H9 (cell line): Measurements from ENCODE around the gene TMEM86A. TPM values are rescaled to one million over a fixed set of nuclear protein-coding genes. Genes with fewer than 3 reads are reported as not detected.

Source experiments
- DNase-seq: peaks from one replicate; pipeline ENCODE4 v3.0.0-alpha.2; 2017
- H2AFZ ChIP-seq: one replicate; pipeline ENCODE4 v1.6.1; 2013; ENCODE audit warnings: mild to moderate bottlenecking, low read length, control low read depth, moderate library complexity
- H2AK5ac ChIP-seq: 2 replicates; pipeline ENCODE4 v1.6.1; 2013; ENCODE audit warnings: low read length, control low read depth, mixed read lengths; ENCODE audit not compliant: insufficient read length
- H2BK120ac ChIP-seq: one replicate; pipeline ENCODE4 v1.6.1; 2013; ENCODE audit warnings: low read depth, mild to moderate bottlenecking, low read length, control low read depth, inconsistent platforms; ENCODE audit not compliant: poor library complexity, severe bottlenecking
- H2BK12ac ChIP-seq: 2 replicates; pipeline ENCODE4 v1.6.1; 2013; ENCODE audit warnings: low read length, control low read depth, mixed read lengths, low read depth; ENCODE audit not compliant: insufficient read length
- H2BK15ac ChIP-seq: 2 replicates; pipeline ENCODE4 v1.6.1; 2013; ENCODE audit warnings: low read depth, low read length, control low read depth
- H2BK20ac ChIP-seq: one replicate; pipeline ENCODE4 v1.6.1; 2013; ENCODE audit warnings: low read depth, mild to moderate bottlenecking, low read length, control low read depth, inconsistent platforms; ENCODE audit not compliant: poor library complexity, severe bottlenecking
- H2BK5ac ChIP-seq: 2 replicates; pipeline ENCODE4 v1.6.1; 2013; ENCODE audit warnings: low read length, control low read depth, mixed read lengths; ENCODE audit not compliant: insufficient read length
- H3K14ac ChIP-seq: 2 replicates; pipeline ENCODE4 v1.6.1; 2013; ENCODE audit warnings: low read length, control low read depth; ENCODE audit not compliant: insufficient read depth
- H3K18ac ChIP-seq: 2 replicates; pipeline ENCODE4 v1.6.1; 2013; ENCODE audit warnings: low read depth, mild to moderate bottlenecking, mixed read lengths, low read length, control low read depth; ENCODE audit not compliant: insufficient read length
- H3K23ac ChIP-seq: 2 replicates; pipeline ENCODE4 v1.6.1; 2013; ENCODE audit warnings: low read length, control low read depth, mixed read lengths, low read depth; ENCODE audit not compliant: insufficient read length
- H3K23me2 ChIP-seq: 2 replicates; pipeline ENCODE4 v1.6.1; 2013; ENCODE audit warnings: low read depth, mild to moderate bottlenecking, mixed read lengths, low read length, control low read depth; ENCODE audit not compliant: insufficient read length, poor library complexity, severe bottlenecking
- H3K27ac ChIP-seq: 2 replicates; pipeline ENCODE4 v1.5.1; 2013; ENCODE audit warnings: low read length, control low read depth, mixed read lengths, low read depth; ENCODE audit not compliant: insufficient read length
- H3K27me3 ChIP-seq: 2 replicates; pipeline ENCODE4 v1.6.1; 2013; ENCODE audit warnings: low read length, control low read depth, inconsistent platforms; ENCODE audit not compliant: insufficient read depth
- H3K4ac ChIP-seq: 2 replicates; pipeline ENCODE4 v1.6.1; 2013; ENCODE audit warnings: low read depth, mild to moderate bottlenecking, control low read depth, inconsistent platforms, low read length, moderate library complexity
- H3K4me1 ChIP-seq: 2 replicates; pipeline ENCODE4 v1.6.1; 2013; ENCODE audit warnings: low read length, control low read depth, inconsistent platforms; ENCODE audit not compliant: insufficient read depth
- H3K4me2 ChIP-seq: 2 replicates; pipeline ENCODE4 v1.6.1; 2013; ENCODE audit warnings: low read length, control low read depth, mixed read lengths; ENCODE audit not compliant: insufficient read length, insufficient read depth
- H3K56ac ChIP-seq: 2 replicates; pipeline ENCODE4 v1.6.1; 2013; ENCODE audit warnings: low read depth, mild to moderate bottlenecking, mixed read lengths, low read length, control low read depth; ENCODE audit not compliant: insufficient read length
- H3K79me1 ChIP-seq: 2 replicates; pipeline ENCODE4 v1.6.1; 2013; ENCODE audit warnings: low read depth, mild to moderate bottlenecking, moderate library complexity, low read length, control low read depth, inconsistent platforms; ENCODE audit not compliant: insufficient read depth, poor library complexity, severe bottlenecking
- H3K79me2 ChIP-seq: 2 replicates; pipeline ENCODE4 v1.6.1; 2013; ENCODE audit warnings: low read length, control low read depth, inconsistent platforms; ENCODE audit not compliant: insufficient read depth
- H3K9ac ChIP-seq: 2 replicates; pipeline ENCODE4 v1.6.1; 2013; ENCODE audit warnings: low read length, control low read depth, mixed read lengths; ENCODE audit not compliant: insufficient read length; ENCODE audit errors: extremely low read depth
- H3K9me3 ChIP-seq: one replicate; pipeline ENCODE4 v1.6.1; 2013; ENCODE audit warnings: low read depth, low read length, inconsistent platforms; ENCODE audit not compliant: control insufficient read depth
- H3T11ph ChIP-seq: one replicate; pipeline ENCODE4 v1.6.1; 2013; ENCODE audit warnings: mild to moderate bottlenecking, low read length, control low read depth, inconsistent platforms
- H4K20me1 ChIP-seq: one replicate; pipeline ENCODE4 v1.6.1; 2013; ENCODE audit not compliant: control insufficient read depth, insufficient read length, insufficient read depth
- H4K5ac ChIP-seq: 2 replicates; pipeline ENCODE4 v1.6.1; 2013; ENCODE audit warnings: low read depth, mild to moderate bottlenecking, mixed read lengths, low read length, control low read depth; ENCODE audit not compliant: insufficient read length
- H4K8ac ChIP-seq: replicated peaks from 2 replicates; pipeline ENCODE4 v1.6.1; 2013; ENCODE audit warnings: low read length, control low read depth, mixed read lengths, low read depth; ENCODE audit not compliant: insufficient read length
- H4K91ac ChIP-seq: 2 replicates; pipeline ENCODE4 v1.6.1; 2013; ENCODE audit warnings: low read depth, mild to moderate bottlenecking, moderate library complexity, mixed read lengths, low read length, control low read depth; ENCODE audit not compliant: insufficient read length
- H3K27ac Mint-ChIP-seq, 3 experiments: 2 replicates in 2 of 3; 3 replicates in 1 of 3; pipeline ENCODE4 v1.8.0; 2020 to 2021; ENCODE audit warnings: mixed read lengths in 3 of 3, mild to moderate bottlenecking in 1 of 3, moderate library complexity in 1 of 3
- H3K27me3 Mint-ChIP-seq: 2 replicates; pipeline ENCODE4 v1.8.0; 2021; ENCODE audit warnings: low read depth, mild to moderate bottlenecking, moderate library complexity, mixed read lengths
- H3K36me3 Mint-ChIP-seq, 3 experiments: 2 replicates in 2 of 3; 3 replicates in 1 of 3; pipeline ENCODE4 v1.8.0; 2020 to 2021; ENCODE audit warnings: low read depth in 3 of 3, mixed read lengths in 3 of 3; ENCODE audit not compliant: insufficient read depth in 1 of 3
- H3K4me1 Mint-ChIP-seq, 2 experiments: 2 replicates each; pipeline ENCODE4 v1.8.0; 2020; ENCODE audit warnings: mixed read lengths in 2 of 2
- H3K4me3 Mint-ChIP-seq, 2 experiments: 2 replicates in 1 of 2; 3 replicates in 1 of 2; pipeline ENCODE4 v1.8.0; 2020 to 2021; ENCODE audit warnings: mild to moderate bottlenecking in 2 of 2, mixed read lengths in 2 of 2, moderate library complexity in 1 of 2
- H3K9me3 Mint-ChIP-seq, 2 experiments: 2 replicates in 1 of 2; 3 replicates in 1 of 2; pipeline ENCODE4 v1.8.0; 2020; ENCODE audit warnings: mild to moderate bottlenecking in 2 of 2, mixed read lengths in 2 of 2, moderate library complexity in 1 of 2
- WGBS: extraction: QIAGEN DNeasy Blood & Tissue Kit; methylation state at CpG from one replicate; pipeline ENCODE4 v1.1.7; 2013; ENCODE audit warnings: missing lambda C conversion rate, low lambda C conversion rate, mixed read lengths; ENCODE audit not compliant: insufficient read length; ENCODE audit errors: extremely low coverage; 5-methylcytosine and 5-hydroxymethylcytosine counted together
- total RNA-seq: library from RNA; stranded (reverse); gene quantifications from 2 replicates; pipeline ENCODE4 v1.2.1, GENCODE V29; 2021
- TF ChIP-seq, protein P1 (sequence below): fragments of 200-600 bp; sonication (generic); conservative IDR thresholded peaks from 3 replicates; pipeline ENCODE4 v1.8.0; 2021; ENCODE audit warnings: antibody characterized with exemption, mild to moderate bottlenecking

Gene TMEM86A
- total RNA-seq, 1 experiment from 2014 or later = 2.3 TPM

DNA sequence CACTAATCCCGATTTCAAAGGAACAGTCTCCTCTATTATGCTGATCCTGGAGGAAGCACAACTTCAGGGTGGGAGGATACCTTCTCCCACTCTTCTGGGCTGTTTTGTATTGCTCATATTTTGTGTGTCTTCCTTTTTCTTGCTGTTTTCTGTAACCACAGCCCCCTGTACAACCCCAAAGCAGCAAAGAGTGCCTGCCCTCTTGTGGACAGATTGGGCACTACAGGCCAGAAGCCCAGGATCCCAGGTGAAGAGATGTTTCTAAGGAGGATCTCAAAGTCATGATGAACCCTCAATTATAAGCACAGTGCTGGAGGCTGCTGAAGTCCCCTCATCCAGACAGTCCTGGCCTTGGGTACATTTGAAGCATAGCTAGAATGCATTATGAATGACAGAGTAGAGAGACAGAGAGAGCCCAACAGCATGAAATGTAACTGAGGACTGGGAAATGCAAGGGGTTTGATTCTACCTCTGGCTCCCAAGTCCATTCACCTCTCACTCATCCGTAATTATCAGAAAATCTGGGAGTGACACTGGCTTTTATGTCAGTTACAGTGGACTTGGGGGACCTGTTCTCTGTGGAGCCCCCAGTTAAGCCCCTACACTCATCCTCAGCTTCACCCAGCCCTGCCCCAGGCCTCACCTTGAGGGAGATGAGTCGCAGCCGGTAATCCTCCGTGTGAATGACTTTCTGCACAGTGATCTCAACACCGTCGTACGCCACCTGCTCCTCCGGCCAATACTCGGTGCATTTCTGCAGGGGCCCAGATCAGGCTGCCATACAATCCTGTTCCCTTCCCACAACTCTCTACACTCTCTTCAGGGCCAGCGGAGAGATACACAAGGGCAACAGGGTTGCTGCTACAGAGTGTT lies 33.6 kb downstream of the TMEM86A start:
- H3K27me3 Mint-ChIP-seq = peaks cover 1% of the 10 kb centered on the region; the same call in 1 of the 2 replicates
- H4K20me1 ChIP-seq = no peaks in the 10 kb centered on the region
- H3K9ac ChIP-seq = no peak overlapping the region
- H3K56ac ChIP-seq = no peak overlapping the region
- H2BK12ac ChIP-seq = no peak overlapping the region
- no peak overlapping the region for H2AK5ac ChIP-seq
- H3K18ac ChIP-seq = no peak overlapping the region
- no peak overlapping the region for H3K27ac Mint-ChIP-seq
- no peak overlapping the region for H3K4ac ChIP-seq
- no peak overlapping the region for H3T11ph ChIP-seq
- no peak overlapping the region for H4K8ac ChIP-seq
- H2BK15ac ChIP-seq = no peak overlapping the region
- H2BK20ac ChIP-seq = no peak overlapping the region
- H3K79me1 ChIP-seq = no peaks in the 10 kb centered on the region
- H2BK5ac ChIP-seq = no peak overlapping the region
- no peaks in the 10 kb centered on the region; a peak in 1 of 7 replicates for H3K36me3 Mint-ChIP-seq
- no peaks in the 10 kb centered on the region for H3K9me3 ChIP-seq
- H3K14ac ChIP-seq = no peak overlapping the region
- no peak overlapping the region for H4K91ac ChIP-seq
- no CpG with 5 or more reads among the region's 11 CpGs for WGBS
- H3K4me1 ChIP-seq = no peaks in the 10 kb centered on the region; the same call in 1 of the 2 replicates
- H3K4me1 Mint-ChIP-seq = peaks cover 6 to 14% of the 10 kb centered on the region in 2 experiments
- H3K23me2 ChIP-seq = no peaks in the 10 kb centered on the region
- peak; percentile 67 for DNase-seq
- no peak overlapping the region for H3K27ac ChIP-seq
- no peak overlapping the region for H3K23ac ChIP-seq
- H3K9me3 Mint-ChIP-seq = no peaks in the 10 kb centered on the region
- no peak overlapping the region for H4K5ac ChIP-seq
- TF ChIP-seq, protein P1, sequence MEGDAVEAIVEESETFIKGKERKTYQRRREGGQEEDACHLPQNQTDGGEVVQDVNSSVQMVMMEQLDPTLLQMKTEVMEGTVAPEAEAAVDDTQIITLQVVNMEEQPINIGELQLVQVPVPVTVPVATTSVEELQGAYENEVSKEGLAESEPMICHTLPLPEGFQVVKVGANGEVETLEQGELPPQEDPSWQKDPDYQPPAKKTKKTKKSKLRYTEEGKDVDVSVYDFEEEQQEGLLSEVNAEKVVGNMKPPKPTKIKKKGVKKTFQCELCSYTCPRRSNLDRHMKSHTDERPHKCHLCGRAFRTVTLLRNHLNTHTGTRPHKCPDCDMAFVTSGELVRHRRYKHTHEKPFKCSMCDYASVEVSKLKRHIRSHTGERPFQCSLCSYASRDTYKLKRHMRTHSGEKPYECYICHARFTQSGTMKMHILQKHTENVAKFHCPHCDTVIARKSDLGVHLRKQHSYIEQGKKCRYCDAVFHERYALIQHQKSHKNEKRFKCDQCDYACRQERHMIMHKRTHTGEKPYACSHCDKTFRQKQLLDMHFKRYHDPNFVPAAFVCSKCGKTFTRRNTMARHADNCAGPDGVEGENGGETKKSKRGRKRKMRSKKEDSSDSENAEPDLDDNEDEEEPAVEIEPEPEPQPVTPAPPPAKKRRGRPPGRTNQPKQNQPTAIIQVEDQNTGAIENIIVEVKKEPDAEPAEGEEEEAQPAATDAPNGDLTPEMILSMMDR = peak; percentile 91
- H3K4me3 Mint-ChIP-seq = no peak overlapping the region
- no peaks in the 10 kb centered on the region for H3K79me2 ChIP-seq
- H3K27me3 ChIP-seq = no peaks in the 10 kb centered on the region
- H3K4me2 ChIP-seq = no peak overlapping the region
- no peak overlapping the region for H2BK120ac ChIP-seq
- H2AFZ ChIP-seq = no peak overlapping the region
